Neural progenitor cell (in vitro differentiated cells): ENCODE measurements around the gene CDH10.

Experiments
- EZH2phosphoT487 ChIP-seq: fragments of 200-600 bp; sonication (generic); IDR thresholded peaks from 2 replicates; pipeline ENCODE4 v1.6.1; 2017; ENCODE audit warnings: antibody characterized with exemption
- TF ChIP-seq, protein P1 (sequence below): fragments of 200-600 bp; sonication (generic); IDR thresholded peaks from 2 replicates; pipeline ENCODE4 v1.5.1; 2017; ENCODE audit warnings: antibody characterized with exemption, mild to moderate bottlenecking

DNA sequence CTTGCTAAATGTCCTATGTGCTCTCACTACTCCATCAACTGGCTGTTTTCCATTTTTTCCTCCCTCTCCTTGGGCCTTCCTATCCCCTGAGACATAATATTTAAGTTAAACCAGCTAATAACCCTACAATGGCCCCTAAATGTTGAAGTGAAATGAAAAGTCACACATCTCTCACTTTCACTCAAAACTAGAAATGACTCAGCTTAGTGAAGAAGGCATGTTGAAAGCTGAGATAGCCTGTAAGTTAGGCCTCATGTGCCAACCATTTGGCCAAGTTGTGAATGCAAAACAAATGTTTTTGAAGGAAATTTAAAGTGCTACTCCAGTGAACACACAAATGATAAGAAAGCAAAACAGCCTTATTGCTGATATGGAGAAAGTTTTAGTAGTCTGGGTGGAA lies 48.8 kb upstream of the CDH10 start:
- TF ChIP-seq, protein P1, sequence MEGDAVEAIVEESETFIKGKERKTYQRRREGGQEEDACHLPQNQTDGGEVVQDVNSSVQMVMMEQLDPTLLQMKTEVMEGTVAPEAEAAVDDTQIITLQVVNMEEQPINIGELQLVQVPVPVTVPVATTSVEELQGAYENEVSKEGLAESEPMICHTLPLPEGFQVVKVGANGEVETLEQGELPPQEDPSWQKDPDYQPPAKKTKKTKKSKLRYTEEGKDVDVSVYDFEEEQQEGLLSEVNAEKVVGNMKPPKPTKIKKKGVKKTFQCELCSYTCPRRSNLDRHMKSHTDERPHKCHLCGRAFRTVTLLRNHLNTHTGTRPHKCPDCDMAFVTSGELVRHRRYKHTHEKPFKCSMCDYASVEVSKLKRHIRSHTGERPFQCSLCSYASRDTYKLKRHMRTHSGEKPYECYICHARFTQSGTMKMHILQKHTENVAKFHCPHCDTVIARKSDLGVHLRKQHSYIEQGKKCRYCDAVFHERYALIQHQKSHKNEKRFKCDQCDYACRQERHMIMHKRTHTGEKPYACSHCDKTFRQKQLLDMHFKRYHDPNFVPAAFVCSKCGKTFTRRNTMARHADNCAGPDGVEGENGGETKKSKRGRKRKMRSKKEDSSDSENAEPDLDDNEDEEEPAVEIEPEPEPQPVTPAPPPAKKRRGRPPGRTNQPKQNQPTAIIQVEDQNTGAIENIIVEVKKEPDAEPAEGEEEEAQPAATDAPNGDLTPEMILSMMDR: no peak
- no peak for TF ChIP-seq EZH2phosphoT487
